ENCODE results near the gene BABAM2. TPM values are rescaled to one million over a fixed set of nuclear protein-coding genes. Genes with fewer than 3 reads are reported as not detected.

The BABAM2 gene
- total RNA-seq, 2 donors from 2014 or later, result 36.4 to 40.9 TPM

GRCh38 chr2:28080911-28081310, 190.4 kb downstream of the BABAM2 start:
- H3K4me3 Mint-ChIP-seq, result no peak overlapping the region
- Histone ChIP-seq H3K4me3 (ENCODE audit: low read length) (no peak overlapping the region), H3K9ac (ENCODE audit: extremely low read depth, low read length, poor library complexity, severe bottlenecking) (no peak overlapping the region), H3K36me3 (ENCODE audit: control insufficient read depth, insufficient read depth, low read length) (no peaks in the 10 kb centered on the region), H3K27me3 (ENCODE audit: control insufficient read depth, insufficient read depth, low read length, poor library complexity, severe bottlenecking) (no peaks in the 10 kb centered on the region), H3K4me1 (ENCODE audit: control insufficient read depth, insufficient read depth, low read length) (no peaks in the 10 kb centered on the region), H3K9me3 (ENCODE audit: control insufficient read depth, low read length) (no peaks in the 10 kb centered on the region), H3K27ac (ENCODE audit: low read depth, low read length) (no peak overlapping the region)
- no peaks in the 10 kb centered on the region for H3K4me1 Mint-ChIP-seq
- DNase-seq, result peak; percentile 41
- H3K9me3 Mint-ChIP-seq, result no peaks in the 10 kb centered on the region
- no peaks in the 10 kb centered on the region for H3K36me3 Mint-ChIP-seq (ENCODE audit: low read depth)
- no peak overlapping the region for H3K27ac Mint-ChIP-seq
- 77 to 88% methylated on average over 1 to 5 of the region's 5 CpGs for WGBS, 2 experiments (ENCODE audit: insufficient coverage in 1 of 2, insufficient read length in 1 of 2)
- TF ChIP-seq, protein P1, sequence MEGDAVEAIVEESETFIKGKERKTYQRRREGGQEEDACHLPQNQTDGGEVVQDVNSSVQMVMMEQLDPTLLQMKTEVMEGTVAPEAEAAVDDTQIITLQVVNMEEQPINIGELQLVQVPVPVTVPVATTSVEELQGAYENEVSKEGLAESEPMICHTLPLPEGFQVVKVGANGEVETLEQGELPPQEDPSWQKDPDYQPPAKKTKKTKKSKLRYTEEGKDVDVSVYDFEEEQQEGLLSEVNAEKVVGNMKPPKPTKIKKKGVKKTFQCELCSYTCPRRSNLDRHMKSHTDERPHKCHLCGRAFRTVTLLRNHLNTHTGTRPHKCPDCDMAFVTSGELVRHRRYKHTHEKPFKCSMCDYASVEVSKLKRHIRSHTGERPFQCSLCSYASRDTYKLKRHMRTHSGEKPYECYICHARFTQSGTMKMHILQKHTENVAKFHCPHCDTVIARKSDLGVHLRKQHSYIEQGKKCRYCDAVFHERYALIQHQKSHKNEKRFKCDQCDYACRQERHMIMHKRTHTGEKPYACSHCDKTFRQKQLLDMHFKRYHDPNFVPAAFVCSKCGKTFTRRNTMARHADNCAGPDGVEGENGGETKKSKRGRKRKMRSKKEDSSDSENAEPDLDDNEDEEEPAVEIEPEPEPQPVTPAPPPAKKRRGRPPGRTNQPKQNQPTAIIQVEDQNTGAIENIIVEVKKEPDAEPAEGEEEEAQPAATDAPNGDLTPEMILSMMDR (conservative IDR thresholded peaks at IDR 0.05), result no peak
- H3K27me3 Mint-ChIP-seq (ENCODE audit: insufficient read depth), result no peaks in the 10 kb centered on the region

DNA sequence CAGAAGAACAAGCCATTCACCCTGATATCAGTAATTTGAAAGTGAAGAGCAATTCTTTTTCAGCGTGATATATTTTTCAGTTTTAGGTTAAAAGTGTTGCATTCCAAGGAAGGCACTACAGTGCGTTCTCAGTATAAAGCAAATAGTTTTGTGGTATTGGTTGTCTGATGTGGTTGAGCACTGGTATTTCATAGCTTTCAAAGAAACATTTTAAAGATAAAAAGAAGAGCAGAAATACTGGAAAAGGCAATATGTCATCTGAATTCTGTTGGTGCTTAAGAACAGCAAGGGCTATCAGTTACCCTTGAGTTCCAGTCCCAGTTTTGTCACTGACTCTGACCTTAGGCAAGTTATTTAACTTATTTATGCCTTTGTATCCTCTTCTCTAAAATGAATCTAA, 191.6 kb downstream of the BABAM2 start:
- no peaks in the 10 kb centered on the region for H3K27me3 ChIP-seq (ENCODE audit: control insufficient read depth, insufficient read depth, low read length, poor library complexity, severe bottlenecking)
- H3K4me3 ChIP-seq (ENCODE audit: low read length), result no peak overlapping the region
- Mint-ChIP-seq H3K4me3 (no peak overlapping the region), H3K27ac (no peak overlapping the region), H3K36me3 (ENCODE audit: low read depth) (no peaks in the 10 kb centered on the region), H3K4me1 (no peaks in the 10 kb centered on the region), H3K9me3 (no peaks in the 10 kb centered on the region), H3K27me3 (ENCODE audit: insufficient read depth) (no peaks in the 10 kb centered on the region)
- H3K4me1 ChIP-seq (ENCODE audit: control insufficient read depth, insufficient read depth, low read length), result no peaks in the 10 kb centered on the region
- TF ChIP-seq, protein P1 (conservative IDR thresholded peaks at IDR 0.05), result no peak
- H3K36me3 ChIP-seq (ENCODE audit: control insufficient read depth, insufficient read depth, low read length), result no peaks in the 10 kb centered on the region
- no peak overlapping the region for H3K27ac ChIP-seq (ENCODE audit: low read depth, low read length)
- H3K9ac ChIP-seq (ENCODE audit: extremely low read depth, low read length, poor library complexity, severe bottlenecking), result no peak overlapping the region
- no peak for DNase-seq
- no peaks in the 10 kb centered on the region for H3K9me3 ChIP-seq (ENCODE audit: control insufficient read depth, low read length)
- WGBS, 2 experiments (ENCODE audit: insufficient coverage in 1 of 2, insufficient read length in 1 of 2), result 96 to 100% methylated on average over 1 to 2 of the region's 2 CpGs

GRCh38 chr2:28083476-28083875, 192.9 kb downstream of the BABAM2 start:
- H3K9ac ChIP-seq (ENCODE audit: extremely low read depth, low read length, poor library complexity, severe bottlenecking), result no peak overlapping the region
- Mint-ChIP-seq H3K27me3 (ENCODE audit: insufficient read depth) (no peaks in the 10 kb centered on the region), H3K9me3 (no peaks in the 10 kb centered on the region), H3K36me3 (ENCODE audit: low read depth) (no peaks in the 10 kb centered on the region), H3K4me3 (no peak overlapping the region), H3K27ac (no peak overlapping the region), H3K4me1 (no peaks in the 10 kb centered on the region)
- TF ChIP-seq, protein P1 (conservative IDR thresholded peaks at IDR 0.05), result no peak
- H3K27ac ChIP-seq (ENCODE audit: low read depth, low read length), result no peak overlapping the region
- H3K9me3 ChIP-seq (ENCODE audit: control insufficient read depth, low read length), result no peaks in the 10 kb centered on the region
- no peak overlapping the region for H3K4me3 ChIP-seq (ENCODE audit: low read length)
- no peaks in the 10 kb centered on the region for H3K27me3 ChIP-seq (ENCODE audit: control insufficient read depth, insufficient read depth, low read length, poor library complexity, severe bottlenecking)
- 89% methylated on average over 3 of the region's 3 CpGs; no CpG with 5 or more reads in 1 of the 2 experiments for WGBS, 2 experiments (ENCODE audit: insufficient coverage in 1 of 2, insufficient read length in 1 of 2)
- H3K4me1 ChIP-seq (ENCODE audit: control insufficient read depth, insufficient read depth, low read length), result no peaks in the 10 kb centered on the region
- H3K36me3 ChIP-seq (ENCODE audit: control insufficient read depth, insufficient read depth, low read length), result no peaks in the 10 kb centered on the region
- no peak for DNase-seq

Data from endodermal cell (in vitro differentiated cells).